Hepatocyte (in vitro differentiated cells): ENCODE measurements around the gene RNF208.

Experiments
- EZH2phosphoT487 ChIP-seq: fragments of 200-600 bp; sonication (generic); IDR thresholded peaks from one replicate; pipeline ENCODE4 v1.6.1; 2018; ENCODE audit warnings: antibody characterized with exemption, mild to moderate bottlenecking, low read depth, moderate library complexity; ENCODE audit not compliant: unreplicated experiment, severe bottlenecking
- TF ChIP-seq, protein P1 (sequence below): fragments of 200-600 bp; sonication (generic); IDR thresholded peaks from 2 replicates; pipeline ENCODE4 v1.5.1; 2016; ENCODE audit warnings: antibody characterized with exemption, mild to moderate bottlenecking; ENCODE audit not compliant: poor library complexity

DNA sequence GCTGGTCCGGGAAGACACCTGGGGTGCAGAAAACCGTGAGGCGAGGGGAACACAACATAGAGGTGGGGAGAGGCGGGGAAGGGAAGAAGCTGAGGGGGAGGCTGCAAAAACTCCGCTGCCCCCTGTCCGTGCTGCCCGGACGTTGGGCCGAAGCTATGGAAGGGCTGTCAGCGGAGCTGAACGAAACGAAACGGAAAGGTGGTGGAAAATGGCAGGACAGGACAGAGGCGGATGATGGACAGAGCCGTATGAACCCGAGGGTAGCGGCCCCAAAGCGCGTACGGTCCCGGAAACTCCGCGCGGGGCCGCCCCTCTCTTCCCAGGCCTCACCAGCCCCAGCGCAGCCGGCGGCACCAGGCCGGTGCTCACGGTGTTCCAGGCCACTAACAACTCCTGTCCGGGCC, 34.0 kb downstream of the RNF208 start:
- TF ChIP-seq, protein P1, sequence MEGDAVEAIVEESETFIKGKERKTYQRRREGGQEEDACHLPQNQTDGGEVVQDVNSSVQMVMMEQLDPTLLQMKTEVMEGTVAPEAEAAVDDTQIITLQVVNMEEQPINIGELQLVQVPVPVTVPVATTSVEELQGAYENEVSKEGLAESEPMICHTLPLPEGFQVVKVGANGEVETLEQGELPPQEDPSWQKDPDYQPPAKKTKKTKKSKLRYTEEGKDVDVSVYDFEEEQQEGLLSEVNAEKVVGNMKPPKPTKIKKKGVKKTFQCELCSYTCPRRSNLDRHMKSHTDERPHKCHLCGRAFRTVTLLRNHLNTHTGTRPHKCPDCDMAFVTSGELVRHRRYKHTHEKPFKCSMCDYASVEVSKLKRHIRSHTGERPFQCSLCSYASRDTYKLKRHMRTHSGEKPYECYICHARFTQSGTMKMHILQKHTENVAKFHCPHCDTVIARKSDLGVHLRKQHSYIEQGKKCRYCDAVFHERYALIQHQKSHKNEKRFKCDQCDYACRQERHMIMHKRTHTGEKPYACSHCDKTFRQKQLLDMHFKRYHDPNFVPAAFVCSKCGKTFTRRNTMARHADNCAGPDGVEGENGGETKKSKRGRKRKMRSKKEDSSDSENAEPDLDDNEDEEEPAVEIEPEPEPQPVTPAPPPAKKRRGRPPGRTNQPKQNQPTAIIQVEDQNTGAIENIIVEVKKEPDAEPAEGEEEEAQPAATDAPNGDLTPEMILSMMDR = no peak
- no peak for TF ChIP-seq EZH2phosphoT487
